ENCODE results near the gene SLC17A8.

Gene SLC17A8

DNA sequence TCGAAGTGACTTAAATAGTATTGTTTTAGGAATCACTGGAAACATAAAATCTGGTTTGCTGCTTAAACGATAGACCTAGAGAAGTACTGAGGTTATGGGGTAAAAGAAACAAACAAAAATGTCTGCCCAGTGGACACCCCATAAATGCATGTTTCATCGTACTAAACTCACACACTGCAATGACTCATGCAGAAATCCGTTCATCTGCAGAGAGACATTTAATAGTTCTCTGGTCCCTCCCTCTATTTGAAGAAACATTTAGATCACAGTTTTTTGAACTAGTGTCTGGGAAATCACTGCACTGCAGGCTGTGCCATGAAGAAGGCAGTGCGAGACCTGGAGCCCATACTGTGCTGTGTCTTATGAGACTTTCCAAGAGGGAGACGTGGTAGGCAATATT lies 25.5 kb downstream of the SLC17A8 start:
- peak; percentile 81 for ATAC-seq
- TF ChIP-seq PPARA (CRISPR knock-in tag; IDR thresholded peaks at IDR 0.05; ENCODE audit: borderline replicate concordance) (no peak), ZFP30 (CRISPR knock-in tag; IDR thresholded peaks at IDR 0.05) (no peak)
- TF ChIP-seq, protein P1, sequence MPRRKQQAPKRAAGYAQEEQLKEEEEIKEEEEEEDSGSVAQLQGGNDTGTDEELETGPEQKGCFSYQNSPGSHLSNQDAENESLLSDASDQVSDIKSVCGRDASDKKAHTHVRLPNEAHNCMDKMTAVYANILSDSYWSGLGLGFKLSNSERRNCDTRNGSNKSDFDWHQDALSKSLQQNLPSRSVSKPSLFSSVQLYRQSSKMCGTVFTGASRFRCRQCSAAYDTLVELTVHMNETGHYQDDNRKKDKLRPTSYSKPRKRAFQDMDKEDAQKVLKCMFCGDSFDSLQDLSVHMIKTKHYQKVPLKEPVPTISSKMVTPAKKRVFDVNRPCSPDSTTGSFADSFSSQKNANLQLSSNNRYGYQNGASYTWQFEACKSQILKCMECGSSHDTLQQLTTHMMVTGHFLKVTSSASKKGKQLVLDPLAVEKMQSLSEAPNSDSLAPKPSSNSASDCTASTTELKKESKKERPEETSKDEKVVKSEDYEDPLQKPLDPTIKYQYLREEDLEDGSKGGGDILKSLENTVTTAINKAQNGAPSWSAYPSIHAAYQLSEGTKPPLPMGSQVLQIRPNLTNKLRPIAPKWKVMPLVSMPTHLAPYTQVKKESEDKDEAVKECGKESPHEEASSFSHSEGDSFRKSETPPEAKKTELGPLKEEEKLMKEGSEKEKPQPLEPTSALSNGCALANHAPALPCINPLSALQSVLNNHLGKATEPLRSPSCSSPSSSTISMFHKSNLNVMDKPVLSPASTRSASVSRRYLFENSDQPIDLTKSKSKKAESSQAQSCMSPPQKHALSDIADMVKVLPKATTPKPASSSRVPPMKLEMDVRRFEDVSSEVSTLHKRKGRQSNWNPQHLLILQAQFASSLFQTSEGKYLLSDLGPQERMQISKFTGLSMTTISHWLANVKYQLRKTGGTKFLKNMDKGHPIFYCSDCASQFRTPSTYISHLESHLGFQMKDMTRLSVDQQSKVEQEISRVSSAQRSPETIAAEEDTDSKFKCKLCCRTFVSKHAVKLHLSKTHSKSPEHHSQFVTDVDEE (CRISPR knock-in tag; IDR thresholded peaks at IDR 0.05) = no peak

DNA sequence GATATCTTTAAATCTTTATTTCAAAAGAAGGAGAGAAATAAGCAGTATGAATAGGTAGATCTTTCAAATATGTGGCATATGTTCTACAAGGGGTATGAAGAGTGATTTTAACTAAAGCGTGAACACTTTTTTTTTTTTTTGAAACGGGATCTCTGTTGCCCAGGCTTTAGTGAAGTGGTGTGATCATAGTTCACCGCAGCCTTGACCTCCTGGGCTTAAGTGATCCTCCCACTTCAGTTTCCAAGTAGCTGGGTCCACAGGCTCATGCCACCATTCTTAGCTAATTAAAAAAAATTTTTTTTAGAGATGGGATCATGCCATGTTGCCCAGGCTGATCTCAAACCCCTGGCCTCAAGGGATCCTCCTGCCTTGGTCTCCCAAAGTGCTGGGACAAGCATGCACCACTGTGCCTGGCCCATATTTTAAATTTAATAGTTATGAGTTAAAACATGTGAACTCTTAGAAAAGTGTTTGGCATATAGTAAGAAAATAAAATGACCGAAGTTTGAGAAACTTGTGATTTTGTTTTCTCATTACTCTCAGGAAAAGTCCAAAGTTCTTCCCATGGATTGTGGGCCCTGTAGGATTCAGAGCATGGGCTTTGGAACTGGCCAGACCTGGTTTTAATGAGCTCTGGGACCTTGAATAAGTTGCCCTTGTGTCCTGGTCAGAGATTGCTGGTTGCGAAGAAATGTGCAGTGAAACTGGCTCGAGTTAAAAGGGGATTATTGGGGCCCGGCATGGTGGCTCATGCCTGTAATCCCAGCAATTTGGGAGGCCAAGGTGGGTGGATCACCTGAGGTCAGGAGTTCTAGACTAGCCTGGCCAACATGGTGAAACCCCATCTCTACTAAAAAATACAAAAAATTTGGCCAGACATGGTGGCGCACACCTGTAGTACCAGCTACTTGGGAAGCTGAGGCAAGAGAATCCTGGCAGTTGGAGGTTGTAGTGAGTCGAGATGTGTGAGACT lies 27.0 kb downstream of the SLC17A8 start:
- TF ChIP-seq ZNF8 (CRISPR knock-in tag; IDR thresholded peaks at IDR 0.05) (no peak), ARNTL (CRISPR knock-in tag; IDR thresholded peaks at IDR 0.05; ENCODE audit: borderline replicate concordance, low read depth) (no peak), GLIS3 (CRISPR knock-in tag; IDR thresholded peaks at IDR 0.05) (no peak), ISL1 (CRISPR knock-in tag; IDR thresholded peaks at IDR 0.05) (no peak)
- TF ChIP-seq, protein P2, sequence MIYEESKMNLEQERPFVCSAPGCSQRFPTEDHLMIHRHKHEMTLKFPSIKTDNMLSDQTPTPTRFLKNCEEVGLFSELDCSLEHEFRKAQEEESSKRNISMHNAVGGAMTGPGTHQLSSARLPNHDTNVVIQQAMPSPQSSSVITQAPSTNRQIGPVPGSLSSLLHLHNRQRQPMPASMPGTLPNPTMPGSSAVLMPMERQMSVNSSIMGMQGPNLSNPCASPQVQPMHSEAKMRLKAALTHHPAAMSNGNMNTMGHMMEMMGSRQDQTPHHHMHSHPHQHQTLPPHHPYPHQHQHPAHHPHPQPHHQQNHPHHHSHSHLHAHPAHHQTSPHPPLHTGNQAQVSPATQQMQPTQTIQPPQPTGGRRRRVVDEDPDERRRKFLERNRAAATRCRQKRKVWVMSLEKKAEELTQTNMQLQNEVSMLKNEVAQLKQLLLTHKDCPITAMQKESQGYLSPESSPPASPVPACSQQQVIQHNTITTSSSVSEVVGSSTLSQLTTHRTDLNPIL (CRISPR knock-in tag; IDR thresholded peaks at IDR 0.05; ENCODE audit: low read depth) = no peak
- no peak for ATAC-seq

DNA sequence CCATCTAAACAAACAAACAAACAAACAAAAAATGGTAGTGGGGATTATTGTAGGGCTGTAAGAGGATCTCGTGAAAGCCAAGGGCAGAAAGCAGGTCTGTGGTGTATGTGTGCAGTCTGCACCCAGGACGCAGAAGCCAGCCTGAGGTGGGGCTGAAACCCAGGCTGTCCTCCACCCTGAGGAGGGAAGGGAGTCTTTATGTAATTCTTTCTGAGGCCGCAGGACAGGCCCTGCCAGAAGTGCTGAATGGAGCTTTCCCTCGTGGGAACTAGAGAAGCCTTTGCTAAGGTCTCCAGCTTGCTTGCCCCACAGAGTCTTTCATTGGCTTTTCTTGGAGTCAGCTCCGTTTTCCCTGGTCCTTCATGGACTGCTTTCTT lies 27.7 kb downstream of the SLC17A8 start:
- TF ChIP-seq ISL1 (CRISPR knock-in tag; IDR thresholded peaks at IDR 0.05) = no peak
- TF ChIP-seq ZNF8 (CRISPR knock-in tag; IDR thresholded peaks at IDR 0.05) = no peak
- TF ChIP-seq OSR1 (CRISPR knock-in tag; IDR thresholded peaks at IDR 0.05) = no peak
- no peak for TF ChIP-seq ZFP3 (CRISPR knock-in tag; IDR thresholded peaks at IDR 0.05)
- no peak for TF ChIP-seq CSDC2 (CRISPR knock-in tag; IDR thresholded peaks at IDR 0.05)
- TF ChIP-seq TOX (CRISPR knock-in tag; IDR thresholded peaks at IDR 0.05; ENCODE audit: borderline replicate concordance) = no peak
- no peak for TF ChIP-seq SNAI2 (CRISPR knock-in tag; IDR thresholded peaks at IDR 0.05)
- no peak for TF ChIP-seq RARB (CRISPR knock-in tag; IDR thresholded peaks at IDR 0.05)
- TF ChIP-seq, protein P2 (CRISPR knock-in tag; IDR thresholded peaks at IDR 0.05; ENCODE audit: low read depth) = no peak
- no peak for TF ChIP-seq BACH2 (CRISPR knock-in tag; IDR thresholded peaks at IDR 0.05; ENCODE audit: borderline replicate concordance)
- TF ChIP-seq, protein P3, sequence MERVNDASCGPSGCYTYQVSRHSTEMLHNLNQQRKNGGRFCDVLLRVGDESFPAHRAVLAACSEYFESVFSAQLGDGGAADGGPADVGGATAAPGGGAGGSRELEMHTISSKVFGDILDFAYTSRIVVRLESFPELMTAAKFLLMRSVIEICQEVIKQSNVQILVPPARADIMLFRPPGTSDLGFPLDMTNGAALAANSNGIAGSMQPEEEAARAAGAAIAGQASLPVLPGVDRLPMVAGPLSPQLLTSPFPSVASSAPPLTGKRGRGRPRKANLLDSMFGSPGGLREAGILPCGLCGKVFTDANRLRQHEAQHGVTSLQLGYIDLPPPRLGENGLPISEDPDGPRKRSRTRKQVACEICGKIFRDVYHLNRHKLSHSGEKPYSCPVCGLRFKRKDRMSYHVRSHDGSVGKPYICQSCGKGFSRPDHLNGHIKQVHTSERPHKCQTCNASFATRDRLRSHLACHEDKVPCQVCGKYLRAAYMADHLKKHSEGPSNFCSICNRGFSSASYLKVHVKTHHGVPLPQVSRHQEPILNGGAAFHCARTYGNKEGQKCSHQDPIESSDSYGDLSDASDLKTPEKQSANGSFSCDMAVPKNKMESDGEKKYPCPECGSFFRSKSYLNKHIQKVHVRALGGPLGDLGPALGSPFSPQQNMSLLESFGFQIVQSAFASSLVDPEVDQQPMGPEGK (CRISPR knock-in tag; IDR thresholded peaks at IDR 0.05; ENCODE audit: borderline replicate concordance) = no peak
- no peak for TF ChIP-seq ARNTL (CRISPR knock-in tag; IDR thresholded peaks at IDR 0.05; ENCODE audit: borderline replicate concordance, low read depth)
- TF ChIP-seq, protein P1 (CRISPR knock-in tag; IDR thresholded peaks at IDR 0.05) = no peak
- no peak for TF ChIP-seq PPARA (CRISPR knock-in tag; IDR thresholded peaks at IDR 0.05; ENCODE audit: borderline replicate concordance)
- no peak for ATAC-seq

Data from SK-N-SH treated with all-trans-retinoic acid at 6 μM for 48 hours (cell line).